A549 (cell line): ENCODE data around the gene C4orf33.

Experiments used
- CTCF ChIP-seq: fragments of >200 bp; sonication (Bioruptor Twin); formaldehyde crosslinking; IDR thresholded peaks from 3 replicates; pipeline ENCODE4 v1.5.1; 2016
- JUNB ChIP-seq: fragments of >200 bp; sonication (Bioruptor Twin); formaldehyde crosslinking; IDR thresholded peaks from 2 replicates; pipeline ENCODE4 v1.6.1; 2016
- MAFK ChIP-seq: fragments of 450-650 bp; IDR thresholded peaks from 2 replicates; pipeline ENCODE4 v1.6.1; 2014; ENCODE audit not compliant: partially characterized antibody
- PHF8 ChIP-seq: fragments of 200-600 bp; sonication (generic); IDR thresholded peaks from 2 replicates; pipeline ENCODE4 v1.6.1; 2016; ENCODE audit warnings: low read depth, mild to moderate bottlenecking, antibody characterized with exemption, moderate library complexity, borderline replicate concordance
- RAD21 ChIP-seq, 2 experiments: fragments of >200 bp in 1 of 2; sonication (Bioruptor Twin) in 1 of 2; formaldehyde crosslinking in 1 of 2; IDR thresholded peaks in 1 of 2; conservative IDR thresholded peaks in 1 of 2; 2 replicates in 1 of 2; 3 replicates in 1 of 2; pipeline ENCODE4 v1.6.1; 2012 to 2018; ENCODE audit warnings: inconsistent platforms in 1 of 2

DNA sequence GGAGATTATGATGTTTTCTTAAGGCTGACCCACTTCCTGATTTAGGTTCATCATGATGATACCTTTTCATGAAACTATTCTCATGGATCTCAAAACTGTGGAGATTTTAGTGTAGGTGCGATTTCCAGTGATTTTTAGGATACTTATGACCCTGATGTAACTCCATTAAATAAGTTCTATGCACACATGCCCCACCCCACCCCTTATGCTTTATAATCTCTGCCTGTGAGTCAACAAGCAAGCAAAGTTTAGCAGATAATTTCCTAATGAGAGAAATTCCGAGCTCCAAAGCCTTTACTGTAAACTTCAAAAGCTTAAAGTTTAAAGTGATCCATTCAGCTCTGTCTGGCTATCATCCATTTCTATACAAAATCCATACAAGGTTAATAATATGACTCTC lies 56.4 kb downstream of the C4orf33 start:
- TF ChIP-seq RAD21 (conservative IDR thresholded peaks at IDR 0.05 in 1 of 2, IDR thresholded peaks at IDR 0.05 in 1 of 2) = no peak
- no peak for TF ChIP-seq MAFK
- TF ChIP-seq CTCF = no peak
- no peak for TF ChIP-seq JUNB
- TF ChIP-seq PHF8 = no peak
